COLO668 (cell line): ENCODE measurements around the gene EPHA6.
"Not testable (repeated sequence)": the region's sequence is repeated elsewhere in the genome, so short reads cannot be mapped to it uniquely, and the experiment has no call there.

Source experiments
- DNase-seq: peaks from one replicate; lab custom pipeline; 2025; ENCODE audit not compliant: unreplicated experiment; lab: John Stamatoyannopoulos, UW

EPHA6 gene

GRCh38 chr3:97010881-97011657 lies 196.7 kb downstream of the EPHA6 start:
- no peak for DNase-seq

- DNase-seq: no peak
Observed at GRCh38 chr3:97021778-97022177, 207.4 kb downstream of the EPHA6 start.

- not testable (repeated sequence) for DNase-seq
Observed at GRCh38 chr3:97025612-97026011, 211.2 kb downstream of the EPHA6 start.

- DNase-seq: no peak
Observed at GRCh38 chr3:97029972-97030371, 215.6 kb downstream of the EPHA6 start.

GRCh38 chr3:97037294-97037943 lies 223.0 kb downstream of the EPHA6 start:
- peak; percentile 20 for DNase-seq

GRCh38 chr3:97043411-97043810 lies 229.0 kb downstream of the EPHA6 start:
- no peak for DNase-seq

GRCh38 chr3:97057365-97057764 lies 243.0 kb downstream of the EPHA6 start:
- DNase-seq: no peak

- DNase-seq: no peak
Observed at GRCh38 chr3:97059168-97059567, 244.8 kb downstream of the EPHA6 start.

GRCh38 chr3:97066531-97066930 lies 252.1 kb downstream of the EPHA6 start:
- no peak for DNase-seq

GRCh38 chr3:97070302-97070701 lies 255.9 kb downstream of the EPHA6 start:
- no peak for DNase-seq

GRCh38 chr3:97074546-97074945 lies 260.2 kb downstream of the EPHA6 start:
- no peak for DNase-seq

GRCh38 chr3:97076673-97077072 lies 262.3 kb downstream of the EPHA6 start:
- no peak for DNase-seq

GRCh38 chr3:97089621-97090020 lies 275.2 kb downstream of the EPHA6 start:
- no peak for DNase-seq

- DNase-seq: no peak
Observed at GRCh38 chr3:97102641-97103040, 288.2 kb downstream of the EPHA6 start.

- no peak for DNase-seq
Observed at GRCh38 chr3:97105989-97106651, 291.7 kb downstream of the EPHA6 start.

- DNase-seq: no peak
Observed at GRCh38 chr3:97106652-97106989, 292.2 kb downstream of the EPHA6 start.

GRCh38 chr3:97108136-97108535 lies 293.7 kb downstream of the EPHA6 start:
- no peak for DNase-seq

- DNase-seq: no peak
Observed at GRCh38 chr3:97111244-97111643, 296.9 kb downstream of the EPHA6 start.

- no peak for DNase-seq
Observed at GRCh38 chr3:97121386-97121785, 307.0 kb downstream of the EPHA6 start.

GRCh38 chr3:97125902-97126499 lies 311.6 kb downstream of the EPHA6 start:
- DNase-seq: no peak

GRCh38 chr3:97131476-97131875 lies 317.1 kb downstream of the EPHA6 start:
- no peak for DNase-seq
